Muscle layer of colon (tissue), 2 donors: Measurements from ENCODE around the gene IKZF2.

Experiments used
- H3K27ac ChIP-seq: one replicate; pipeline ENCODE4 v1.7.0; 2013; ENCODE audit warnings: low read depth, mild to moderate bottlenecking, low read length, moderate library complexity
- H3K27me3 ChIP-seq, 2 donors: one replicate each; pipeline ENCODE4 v1.7.0; 2013; ENCODE audit warnings: low read length in 2 of 2, mild to moderate bottlenecking in 2 of 2; ENCODE audit not compliant: insufficient read depth in 2 of 2, control insufficient read depth in 1 of 2
- H3K36me3 ChIP-seq: one replicate; pipeline ENCODE4 v1.7.0; 2013; ENCODE audit warnings: mild to moderate bottlenecking, low read length; ENCODE audit not compliant: insufficient read depth
- H3K4me1 ChIP-seq: one replicate; pipeline ENCODE4 v1.7.0; 2013; ENCODE audit warnings: mild to moderate bottlenecking, low read length; ENCODE audit not compliant: insufficient read depth
- H3K4me3 ChIP-seq, 2 donors: one replicate each; pipeline ENCODE4 v1.7.0; 2013; ENCODE audit warnings: low read length in 2 of 2, low read depth in 1 of 2, mild to moderate bottlenecking in 1 of 2, moderate library complexity in 1 of 2
- H3K9ac ChIP-seq: one replicate; pipeline ENCODE4 v1.7.0; 2013; ENCODE audit warnings: low read length
- H3K9me3 ChIP-seq: one replicate; pipeline ENCODE4 v1.7.0; 2013; ENCODE audit warnings: mild to moderate bottlenecking, low read length
- donor health status: abdominal sarcoma.
- donor health status: Adenocarcinoma of cecum.

IKZF2 gene

DNA sequence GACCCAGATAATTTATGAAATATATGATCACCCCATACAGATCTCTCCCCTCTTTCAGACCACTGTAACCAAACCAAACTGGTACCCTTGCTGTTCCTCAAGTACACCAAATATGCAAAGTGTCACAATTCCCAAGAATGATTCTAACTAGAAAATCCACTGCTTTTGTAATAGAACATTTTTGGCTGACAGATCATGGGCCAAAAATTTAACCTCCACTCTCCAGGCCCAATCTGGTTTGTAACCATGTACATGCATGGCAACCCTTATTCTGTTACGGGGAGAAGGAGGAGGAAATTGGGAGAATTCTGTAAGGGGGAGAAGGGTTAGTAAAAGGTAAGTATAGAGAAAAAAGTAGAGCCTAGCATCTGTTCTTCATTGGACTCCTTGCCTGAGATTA lies 62.0 kb downstream of the IKZF2 start:
- no peak overlapping the region for H3K9ac ChIP-seq
- no peaks in the 10 kb centered on the region for H3K9me3 ChIP-seq
- no peaks in the 10 kb centered on the region for H3K4me1 ChIP-seq
- no peaks in the 10 kb centered on the region for H3K27me3 ChIP-seq
- H3K36me3 ChIP-seq, result no peaks in the 10 kb centered on the region
- no peak overlapping the region for H3K27ac ChIP-seq
- H3K4me3 ChIP-seq, result no peak overlapping the region

DNA sequence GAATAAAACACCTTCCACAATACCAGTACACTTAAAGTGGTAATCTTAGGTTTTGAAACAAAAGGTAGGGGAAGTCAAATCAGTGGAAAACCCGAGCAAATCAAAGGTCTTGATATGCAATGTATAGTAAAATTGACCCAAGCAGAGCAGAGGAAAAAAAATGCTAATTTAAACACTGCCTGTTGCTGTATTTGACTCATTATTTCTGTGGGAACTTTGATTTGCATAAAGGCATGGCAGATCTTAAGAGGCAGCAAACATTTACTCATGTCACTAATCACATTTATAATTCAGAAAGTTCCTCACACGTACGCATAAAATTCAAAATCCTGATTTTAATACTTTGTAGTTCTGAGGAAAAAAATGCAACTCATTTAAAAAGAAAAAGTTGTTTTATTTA lies 64.4 kb downstream of the IKZF2 start:
- H3K27me3 ChIP-seq, result no peaks in the 10 kb centered on the region
- H3K36me3 ChIP-seq, result no peaks in the 10 kb centered on the region
- H3K9ac ChIP-seq, result no peak overlapping the region
- H3K9me3 ChIP-seq, result no peaks in the 10 kb centered on the region
- H3K4me3 ChIP-seq, result no peak overlapping the region
- no peaks in the 10 kb centered on the region for H3K4me1 ChIP-seq
- H3K27ac ChIP-seq, result no peak overlapping the region

DNA sequence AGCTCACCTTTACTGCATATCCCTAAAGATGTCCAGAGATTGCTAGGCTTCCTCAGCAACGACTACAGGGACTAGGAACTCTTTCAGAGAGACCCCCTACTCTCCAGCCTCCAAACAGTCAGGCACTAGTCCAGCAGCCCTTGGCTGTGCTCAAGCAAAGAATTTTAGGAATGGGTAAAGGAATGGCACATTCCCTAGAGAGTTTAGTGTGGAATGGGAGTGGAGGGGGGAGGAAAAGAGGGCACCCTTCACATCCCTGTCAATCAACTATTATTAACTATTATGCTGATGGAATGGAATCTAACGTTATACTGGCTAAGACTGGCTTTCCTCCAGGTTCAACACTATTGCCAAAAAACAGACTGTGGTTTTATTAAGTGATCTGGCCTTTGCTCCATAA lies 64.8 kb downstream of the IKZF2 start:
- Histone ChIP-seq H3K27ac (no peak overlapping the region), H3K27me3 (no peaks in the 10 kb centered on the region), H3K9ac (no peak overlapping the region), H3K4me3 (no peak overlapping the region), H3K36me3 (no peaks in the 10 kb centered on the region), H3K4me1 (no peaks in the 10 kb centered on the region), H3K9me3 (no peaks in the 10 kb centered on the region)

DNA sequence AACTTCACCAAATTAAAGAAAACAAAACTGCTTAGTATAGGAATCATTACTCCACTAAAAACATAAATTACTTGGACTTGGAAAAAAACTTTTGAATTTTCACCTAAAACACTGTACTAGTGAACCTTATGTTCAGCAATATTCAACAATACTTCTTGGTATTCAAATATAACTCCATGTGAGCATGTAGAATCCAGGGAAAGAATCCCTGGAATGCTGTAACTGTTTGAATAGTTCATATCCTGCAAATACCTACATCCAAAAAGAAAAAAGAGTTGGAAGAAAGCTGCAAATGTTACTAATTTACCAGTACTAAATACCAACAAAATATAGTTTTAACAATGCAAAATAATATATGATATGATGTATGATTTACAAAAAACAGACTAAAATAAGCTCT lies 65.4 kb downstream of the IKZF2 start:
- Histone ChIP-seq H3K27ac (no peak overlapping the region), H3K9ac (no peak overlapping the region), H3K27me3 (no peaks in the 10 kb centered on the region), H3K4me3 (no peak overlapping the region), H3K36me3 (no peaks in the 10 kb centered on the region), H3K9me3 (no peaks in the 10 kb centered on the region), H3K4me1 (no peaks in the 10 kb centered on the region)

DNA sequence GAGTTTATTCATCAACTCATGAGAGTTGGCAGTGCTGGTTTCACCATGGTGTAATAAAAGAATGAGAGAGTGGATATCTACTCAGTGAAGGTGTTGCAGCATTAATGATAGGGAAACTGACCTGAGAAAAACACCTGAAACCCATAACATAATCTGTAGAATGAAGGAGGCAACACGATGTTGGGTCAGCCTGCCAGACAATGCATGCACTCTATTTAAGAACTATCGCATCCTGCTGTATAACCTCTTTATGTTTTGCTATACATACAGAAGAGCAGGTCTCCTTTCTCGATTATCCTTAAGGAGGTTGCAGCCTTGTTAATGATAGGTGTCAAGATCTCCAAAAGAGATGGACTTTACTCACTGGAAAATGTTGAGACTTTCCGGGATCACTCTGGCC lies 65.9 kb downstream of the IKZF2 start:
- Histone ChIP-seq H3K9ac (no peak overlapping the region), H3K4me1 (no peaks in the 10 kb centered on the region), H3K27ac (no peak overlapping the region), H3K4me3 (no peak overlapping the region), H3K9me3 (no peaks in the 10 kb centered on the region), H3K27me3 (no peaks in the 10 kb centered on the region), H3K36me3 (no peaks in the 10 kb centered on the region)

DNA sequence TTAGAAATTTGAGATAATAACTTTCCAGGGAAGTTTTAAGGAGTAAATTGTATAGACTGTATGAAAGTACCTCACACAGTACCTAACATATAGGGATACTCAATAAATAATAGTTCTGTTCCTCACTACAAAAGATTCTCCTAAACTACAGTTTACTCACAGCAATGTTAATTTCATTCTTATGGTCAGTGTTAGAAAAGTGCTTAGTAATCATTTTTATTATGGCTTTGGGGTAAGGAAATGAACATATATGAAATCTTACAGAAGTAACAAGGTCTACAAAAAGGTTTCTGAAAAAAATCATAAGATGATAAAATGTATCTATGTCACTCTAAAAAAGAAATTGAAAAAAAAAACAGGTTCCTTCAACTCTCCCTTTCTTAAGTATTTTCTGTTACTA lies 67.2 kb downstream of the IKZF2 start:
- Histone ChIP-seq H3K9ac (no peak overlapping the region), H3K36me3 (no peaks in the 10 kb centered on the region), H3K9me3 (no peaks in the 10 kb centered on the region), H3K4me1 (no peaks in the 10 kb centered on the region), H3K4me3 (no peak overlapping the region), H3K27me3 (no peaks in the 10 kb centered on the region), H3K27ac (no peak overlapping the region)

DNA sequence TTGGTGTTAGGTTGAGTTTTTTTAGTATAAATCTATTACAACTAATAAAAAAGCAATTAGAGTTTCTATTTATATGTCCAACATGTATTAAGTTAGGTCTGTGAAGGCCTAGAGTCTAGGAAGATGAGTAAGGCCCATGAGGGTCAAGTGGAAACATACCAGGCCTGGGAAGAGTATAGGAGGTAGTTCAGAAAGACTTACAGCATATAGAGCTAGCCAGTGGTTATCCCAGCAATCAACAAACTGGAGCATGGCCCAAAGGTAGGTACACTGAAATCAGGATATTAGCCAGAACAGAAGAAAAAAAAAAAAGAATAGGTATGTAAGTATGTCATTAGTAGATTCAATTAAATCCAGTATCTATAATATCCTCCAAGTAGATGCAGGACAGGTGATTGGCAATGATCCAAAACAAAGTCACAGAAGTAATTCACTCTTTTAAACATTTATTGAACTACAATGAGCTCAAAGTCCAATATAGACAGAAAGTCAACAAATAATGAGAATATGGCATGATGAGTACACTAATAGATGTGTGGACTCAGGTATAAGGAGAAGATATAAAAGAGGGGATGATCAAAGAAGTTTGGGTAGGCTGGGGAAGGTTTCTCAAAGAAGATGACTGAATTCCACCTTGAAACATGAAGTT lies 70.3 kb downstream of the IKZF2 start:
- no peaks in the 10 kb centered on the region for H3K4me1 ChIP-seq
- H3K4me3 ChIP-seq, result no peak overlapping the region
- no peaks in the 10 kb centered on the region for H3K9me3 ChIP-seq
- H3K27ac ChIP-seq, result no peak overlapping the region
- H3K27me3 ChIP-seq, result no peaks in the 10 kb centered on the region
- no peak overlapping the region for H3K9ac ChIP-seq
- no peaks in the 10 kb centered on the region for H3K36me3 ChIP-seq

DNA sequence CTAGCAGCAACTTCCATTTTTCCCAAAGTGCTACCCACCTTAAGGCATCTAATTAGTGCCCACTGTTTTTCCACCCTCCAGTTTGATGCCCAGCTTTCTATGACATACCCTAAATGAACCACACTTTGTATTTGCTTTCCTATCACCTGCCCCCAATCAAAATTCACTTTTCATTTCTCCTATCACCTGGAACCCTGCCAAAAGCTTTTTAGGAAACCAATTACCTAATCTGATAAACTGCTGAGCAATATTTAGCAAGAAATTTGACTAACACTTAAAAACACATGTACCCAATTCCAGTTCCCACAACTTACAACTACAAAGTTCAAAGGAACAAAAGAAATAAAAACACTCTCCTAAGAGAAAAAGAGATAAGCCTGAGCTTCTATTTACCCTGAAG lies 71.7 kb downstream of the IKZF2 start:
- Histone ChIP-seq H3K4me1 (no peaks in the 10 kb centered on the region), H3K4me3 (no peak overlapping the region), H3K27me3 (no peaks in the 10 kb centered on the region), H3K9ac (no peak overlapping the region), H3K27ac (no peak overlapping the region), H3K9me3 (no peaks in the 10 kb centered on the region), H3K36me3 (no peaks in the 10 kb centered on the region)

DNA sequence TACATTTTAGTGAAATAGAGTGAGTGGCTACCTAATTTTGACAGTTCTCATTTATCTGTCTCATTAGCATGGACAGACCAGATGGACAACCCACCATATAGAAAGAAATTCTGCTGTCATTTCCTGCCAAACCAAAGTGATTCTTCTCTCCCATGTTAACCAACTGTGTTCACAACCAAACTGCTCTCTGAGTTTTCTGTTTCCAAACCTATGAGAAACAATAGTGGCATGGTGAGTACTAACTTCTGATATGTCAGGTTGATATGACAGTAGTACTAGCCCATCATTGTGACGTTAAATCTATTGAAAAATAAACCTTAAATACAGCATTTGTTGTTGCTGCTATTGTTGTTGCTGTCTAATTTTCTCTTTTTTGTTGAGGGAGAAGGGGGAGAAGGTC lies 72.7 kb downstream of the IKZF2 start:
- no peaks in the 10 kb centered on the region for H3K36me3 ChIP-seq

DNA sequence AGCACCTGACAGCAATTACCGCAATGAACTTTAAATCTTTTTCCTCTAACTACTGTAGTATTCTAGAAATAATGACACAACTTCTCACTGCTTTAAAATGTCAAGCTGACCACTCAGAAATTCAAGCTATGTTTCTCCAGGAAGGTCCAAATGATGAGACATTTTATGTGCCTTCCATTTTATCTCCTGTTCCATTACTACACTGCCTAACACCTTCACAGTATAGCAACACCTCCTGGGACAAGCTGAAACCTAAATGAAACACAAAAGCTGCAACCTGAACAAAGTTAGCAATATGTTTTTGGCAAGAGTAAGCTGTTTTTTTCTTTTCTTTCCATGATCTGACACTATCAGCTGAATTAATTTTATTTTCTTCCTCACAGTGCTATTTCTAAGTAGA lies 81.9 kb downstream of the IKZF2 start:
- H3K4me1 ChIP-seq, result peaks cover 15% of the 10 kb centered on the region
- H3K9me3 ChIP-seq, result no peaks in the 10 kb centered on the region

More for the DNA sequence above, 72.7 kb downstream of the IKZF2 start:
- H3K27ac ChIP-seq, result no peak overlapping the region
- no peaks in the 10 kb centered on the region for H3K4me1 ChIP-seq
- H3K9ac ChIP-seq, result no peak overlapping the region
- H3K9me3 ChIP-seq, result no peaks in the 10 kb centered on the region
- H3K27me3 ChIP-seq, result no peaks in the 10 kb centered on the region
- no peak overlapping the region for H3K4me3 ChIP-seq

DNA sequence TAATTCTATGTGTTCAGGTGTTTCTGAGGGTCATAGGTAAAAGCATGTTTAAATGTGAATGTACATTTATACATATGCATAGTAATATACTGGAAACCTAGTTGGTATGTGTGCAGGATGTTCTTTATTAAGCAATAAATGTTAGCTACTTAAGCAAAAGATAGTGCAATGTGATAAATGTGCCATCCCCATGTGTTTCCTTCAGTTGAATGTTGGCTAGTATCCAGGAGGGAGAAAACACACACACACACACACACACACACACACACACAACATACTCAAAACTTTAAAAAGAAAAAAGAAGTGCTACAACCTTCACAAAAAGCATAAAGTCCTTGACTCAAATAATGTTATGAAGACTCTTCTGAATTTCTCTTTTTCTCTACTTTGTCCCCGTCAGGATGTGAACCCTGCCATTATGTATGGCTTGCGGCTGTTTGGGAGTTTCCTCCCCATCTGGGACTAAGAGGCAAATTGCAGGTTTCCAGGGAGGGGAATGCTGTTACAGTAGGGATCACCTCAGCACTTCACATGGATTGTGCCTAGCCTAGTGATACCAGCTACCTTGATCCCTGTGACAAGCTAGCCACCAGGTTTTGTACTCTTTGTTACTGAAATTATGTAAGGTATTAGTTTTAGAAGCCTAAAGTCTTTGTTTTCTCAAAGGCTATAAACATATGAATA lies 82.6 kb downstream of the IKZF2 start:
- no peaks in the 10 kb centered on the region for H3K9me3 ChIP-seq

More for the DNA sequence above, 81.9 kb downstream of the IKZF2 start:
- H3K27me3 ChIP-seq, result no peaks in the 10 kb centered on the region
- H3K27ac ChIP-seq, result no peak overlapping the region
- H3K36me3 ChIP-seq, result no peaks in the 10 kb centered on the region
- no peak overlapping the region for H3K9ac ChIP-seq
- H3K4me3 ChIP-seq, result no peak overlapping the region

DNA sequence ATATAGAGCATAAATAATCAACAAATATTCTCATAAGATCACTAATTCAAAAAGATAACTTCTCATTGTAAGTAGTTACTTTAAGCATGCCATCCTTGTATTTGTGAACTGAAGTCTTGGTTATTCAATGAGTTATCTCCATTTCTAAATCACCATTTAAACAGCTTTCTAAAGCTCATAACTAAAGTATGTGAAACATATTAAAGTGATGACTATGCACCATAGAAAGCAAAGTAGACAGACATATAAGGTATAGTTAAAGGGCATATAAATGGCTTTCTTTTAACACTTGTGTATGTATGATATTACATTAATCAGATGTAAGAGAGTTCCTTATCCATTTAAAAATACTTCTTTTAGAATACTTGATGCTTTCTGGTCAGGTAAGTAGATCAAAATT lies 83.5 kb downstream of the IKZF2 start:
- Histone ChIP-seq H3K27me3 (no peaks in the 10 kb centered on the region), H3K9ac (no peak overlapping the region), H3K4me3 (no peak overlapping the region), H3K4me1 (peaks cover 15% of the 10 kb centered on the region), H3K36me3 (no peaks in the 10 kb centered on the region), H3K9me3 (no peaks in the 10 kb centered on the region), H3K27ac (no peak overlapping the region)

More for the DNA sequence above, 82.6 kb downstream of the IKZF2 start:
- Histone ChIP-seq H3K27me3 (no peaks in the 10 kb centered on the region), H3K36me3 (no peaks in the 10 kb centered on the region), H3K27ac (no peak overlapping the region), H3K4me3 (no peak overlapping the region), H3K4me1 (peaks cover 15% of the 10 kb centered on the region), H3K9ac (no peak overlapping the region)
